Right ventricle myocardium superior (tissue), 1 donor: ENCODE data around the gene CTIF. TPM values are rescaled to one million over a fixed set of nuclear protein-coding genes. Genes with fewer than 3 reads are reported as not detected.

Experiments
- ATAC-seq: fragments of 200-7000 bp; cut with Tn5 transposase; one replicate; pipeline ENCODE4 v1.9.1; 2020; ENCODE audit warnings: mild to moderate bottlenecking; ENCODE audit not compliant: poor library complexity
- DNase-seq: peaks from one replicate; pipeline ENCODE4 v3.0.0-alpha.2; 2020
- intact Hi-C: fragments of 100-400 bp; cut with DNase I; formaldehyde crosslinking; loops from one replicate; pipeline ENCODE4 v1.11.2; 2022
- total RNA-seq: library from RNA; stranded (reverse); fragmentation: NEBNext Ultra II Directional; extraction: Animal tissue kit (Norgen Biotek cat#: 25700); gene quantifications from one replicate; pipeline ENCODE4 v1.2.1, GENCODE V29; 2021
- donor health status: DM: no; HTN: yes; CAD: no; lungs with severe emphysema.

Gene CTIF
- total RNA-seq, 1 donor from 2014 or later, result 54.5 TPM

- intact Hi-C loops, result no loop called here
- DNase-seq (no peak), ATAC-seq (no peak)
Observed at GRCh38 chr18:48718251-48718959, 179.6 kb downstream of the CTIF start.

- ATAC-seq (no peak), DNase-seq (no peak)
- intact Hi-C loops, result no loop called here
Observed at GRCh38 chr18:48719388-48719787, 180.6 kb downstream of the CTIF start.

- ATAC-seq, result no peak
- no peak for DNase-seq
- intact Hi-C loops, result no loop called here
Observed at GRCh38 chr18:48719974-48720654, 181.3 kb downstream of the CTIF start.

- intact Hi-C loops, result no loop called here
- DNase-seq, result no peak
- no peak for ATAC-seq
Observed at GRCh38 chr18:48720655-48721025, 181.8 kb downstream of the CTIF start.

GRCh38 chr18:48721312-48721711, 182.5 kb downstream of the CTIF start:
- ATAC-seq (no peak), DNase-seq (no peak)
- intact Hi-C loops, result no loop called here

GRCh38 chr18:48723016-48723415, 184.2 kb downstream of the CTIF start:
- ATAC-seq (no peak), DNase-seq (no peak)
- intact Hi-C loops, result no loop called here

- intact Hi-C loops, result no loop called here
- ATAC-seq, result no peak
Observed at GRCh38 chr18:48723837-48724236, 185.0 kb downstream of the CTIF start.

GRCh38 chr18:48724442-48724841, 185.6 kb downstream of the CTIF start:
- ATAC-seq (no peak), DNase-seq (no peak)
- intact Hi-C loops, result no loop called here

More at GRCh38 chr18:48723837-48724236, 185.0 kb downstream of the CTIF start:
- no peak for DNase-seq

- ATAC-seq (no peak), DNase-seq (no peak)
- intact Hi-C loops, result no loop called here
Observed at GRCh38 chr18:48724939-48725338, 186.1 kb downstream of the CTIF start.

- ATAC-seq (no peak), DNase-seq (no peak)
- intact Hi-C loops, result no loop called here
Observed at GRCh38 chr18:48725562-48725961, 186.7 kb downstream of the CTIF start.

- intact Hi-C loops, result no loop called here
- peak; percentile 23 for ATAC-seq
- no peak for DNase-seq
Observed at GRCh38 chr18:48727681-48728080, 188.8 kb downstream of the CTIF start.

- DNase-seq, result peak; percentile 61
- intact Hi-C loops, result no loop called here
- ATAC-seq, result peak; percentile 26
Observed at GRCh38 chr18:48728204-48728833, 189.5 kb downstream of the CTIF start.

- no peak for DNase-seq
- intact Hi-C loops, result no loop called here
- no peak for ATAC-seq
Observed at GRCh38 chr18:48729404-48729803, 190.6 kb downstream of the CTIF start.

GRCh38 chr18:48730010-48730409, 191.2 kb downstream of the CTIF start:
- intact Hi-C loops, result no loop called here
- no peak for DNase-seq
- ATAC-seq, result no peak

- ATAC-seq (no peak), DNase-seq (no peak)
- intact Hi-C loops, result no loop called here
Observed at GRCh38 chr18:48732767-48733424, 194.1 kb downstream of the CTIF start.

- peak; percentile 73 for DNase-seq
Observed at GRCh38 chr18:48733643-48734253, 194.9 kb downstream of the CTIF start.

GRCh38 chr18:48734460-48734859, 195.6 kb downstream of the CTIF start:
- ATAC-seq (no peak), DNase-seq (no peak)
- intact Hi-C loops, result no loop called here

More at GRCh38 chr18:48733643-48734253, 194.9 kb downstream of the CTIF start:
- intact Hi-C loops, result no loop called here
- peak; percentile 84 for ATAC-seq

- DNase-seq, result no peak
- intact Hi-C loops, result no loop called here
- ATAC-seq, result peak; percentile 24
Observed at GRCh38 chr18:48735080-48735676, 196.3 kb downstream of the CTIF start.
